Neuronal stem cell (in vitro differentiated cells): ENCODE data around the gene METTL16.

Experiments used
- DNase-seq: peaks from one replicate; pipeline ENCODE4 v3.0.0-alpha.2; 2013; ENCODE audit warnings: low spot score
- H2AFZ ChIP-seq: one replicate; pipeline ENCODE4 v1.6.1; 2013; ENCODE audit warnings: mild to moderate bottlenecking, low read length, inconsistent platforms
- H2AK5ac ChIP-seq: 2 replicates; pipeline ENCODE4 v1.6.1; 2013; ENCODE audit warnings: low read depth, mild to moderate bottlenecking, inconsistent platforms, low read length, moderate library complexity, mixed read lengths
- H2BK120ac ChIP-seq: 2 replicates; pipeline ENCODE4 v1.6.1; 2013; ENCODE audit warnings: low read depth, mild to moderate bottlenecking, inconsistent platforms, low read length, moderate library complexity, mixed read lengths
- H2BK12ac ChIP-seq: one replicate; pipeline ENCODE4 v1.6.1; 2013; ENCODE audit warnings: low read length, inconsistent platforms
- H2BK15ac ChIP-seq: 2 replicates; pipeline ENCODE4 v1.6.1; 2013; ENCODE audit warnings: mild to moderate bottlenecking, low read length, inconsistent platforms, mixed read lengths
- H2BK5ac ChIP-seq: one replicate; pipeline ENCODE4 v1.6.1; 2013; ENCODE audit warnings: inconsistent platforms, mild to moderate bottlenecking, low read length, moderate library complexity
- H3K14ac ChIP-seq: one replicate; pipeline ENCODE4 v1.6.1; 2013; ENCODE audit warnings: low read length, inconsistent platforms
- H3K18ac ChIP-seq: 2 replicates; pipeline ENCODE4 v1.6.1; 2013; ENCODE audit warnings: low read length, inconsistent platforms
- H3K23ac ChIP-seq: 2 replicates; pipeline ENCODE4 v1.6.1; 2013; ENCODE audit warnings: low read depth, mild to moderate bottlenecking, mixed read lengths, low read length, inconsistent platforms; ENCODE audit not compliant: poor library complexity
- H3K27ac ChIP-seq: replicated peaks from 3 replicates; pipeline ENCODE4 v1.5.1; 2013; ENCODE audit warnings: low read length, inconsistent platforms
- H3K27me3 ChIP-seq, 3 experiments: 2 replicates each; pipeline ENCODE4 v1.6.1; 2013; ENCODE audit warnings: low read length in 3 of 3, mild to moderate bottlenecking in 2 of 3, inconsistent platforms in 1 of 3, low read depth in 1 of 3, mixed read lengths in 1 of 3, moderate library complexity in 1 of 3; ENCODE audit not compliant: control insufficient read depth in 3 of 3, insufficient read depth in 3 of 3
- H3K36me3 ChIP-seq, 2 donors: replicated peaks in 1 of 2; 2 replicates each; pipeline ENCODE4 v1.6.1; 2013; ENCODE audit warnings: low read length in 2 of 2; ENCODE audit not compliant: control insufficient read depth in 2 of 2, insufficient read depth in 2 of 2
- H3K4ac ChIP-seq: 2 replicates; pipeline ENCODE4 v1.6.1; 2013; ENCODE audit warnings: inconsistent platforms, mild to moderate bottlenecking, low read length, moderate library complexity
- H3K4me1 ChIP-seq, 2 donors: 1 replicate in 1 of 2; 2 replicates in 1 of 2; pipeline ENCODE4 v1.6.1; 2013; ENCODE audit warnings: low read length in 2 of 2, low read depth in 1 of 2; ENCODE audit not compliant: control insufficient read depth in 2 of 2, insufficient read depth in 1 of 2
- H3K4me2 ChIP-seq: one replicate; pipeline ENCODE4 v1.6.1; 2013; ENCODE audit warnings: mild to moderate bottlenecking, low read length, inconsistent platforms; ENCODE audit not compliant: insufficient read depth, poor library complexity, severe bottlenecking
- H3K4me3 ChIP-seq, 2 donors: 2 replicates each; pipeline ENCODE4 v1.5.1; 2013; ENCODE audit warnings: low read length in 2 of 2, mild to moderate bottlenecking in 2 of 2, inconsistent platforms in 1 of 2, moderate library complexity in 1 of 2
- H3K79me1 ChIP-seq: one replicate; pipeline ENCODE4 v1.6.1; 2013; ENCODE audit warnings: low read depth, mild to moderate bottlenecking, inconsistent platforms, low read length, moderate library complexity
- H3K9ac ChIP-seq: one replicate; pipeline ENCODE4 v1.6.1; 2013; ENCODE audit warnings: mild to moderate bottlenecking, low read depth, low read length, inconsistent platforms; ENCODE audit not compliant: poor library complexity
- H3K9me3 ChIP-seq, 2 donors: replicated peaks in 1 of 2; 2 replicates each; pipeline versions ENCODE3 to v1.6.1; 2013; ENCODE audit warnings: low read length in 2 of 2, mild to moderate bottlenecking in 2 of 2, inconsistent platforms in 1 of 2, low read depth in 1 of 2, mixed read lengths in 1 of 2, moderate library complexity in 1 of 2; ENCODE audit not compliant: control insufficient read depth in 2 of 2, insufficient read depth in 1 of 2
- H4K8ac ChIP-seq: one replicate; pipeline ENCODE4 v1.6.1; 2013; ENCODE audit warnings: low read depth, mild to moderate bottlenecking, inconsistent platforms, low read length, moderate library complexity
- H4K91ac ChIP-seq: one replicate; pipeline ENCODE4 v1.6.1; 2013; ENCODE audit warnings: low read length, low read depth, mild to moderate bottlenecking, inconsistent platforms; ENCODE audit not compliant: poor library complexity
- WGBS, 2 donors: extraction: QIAGEN DNeasy Blood & Tissue Kit; methylation state at CpG; one replicate each; pipeline ENCODE4 v1.1.7; 2013; ENCODE audit warnings: missing lambda C conversion rate in 2 of 2, mixed read lengths in 1 of 2; ENCODE audit not compliant: insufficient read length in 2 of 2, insufficient replicate concordance in 1 of 2; ENCODE audit errors: extremely low coverage in 2 of 2; 5-methylcytosine and 5-hydroxymethylcytosine counted together

The METTL16 gene

DNA sequence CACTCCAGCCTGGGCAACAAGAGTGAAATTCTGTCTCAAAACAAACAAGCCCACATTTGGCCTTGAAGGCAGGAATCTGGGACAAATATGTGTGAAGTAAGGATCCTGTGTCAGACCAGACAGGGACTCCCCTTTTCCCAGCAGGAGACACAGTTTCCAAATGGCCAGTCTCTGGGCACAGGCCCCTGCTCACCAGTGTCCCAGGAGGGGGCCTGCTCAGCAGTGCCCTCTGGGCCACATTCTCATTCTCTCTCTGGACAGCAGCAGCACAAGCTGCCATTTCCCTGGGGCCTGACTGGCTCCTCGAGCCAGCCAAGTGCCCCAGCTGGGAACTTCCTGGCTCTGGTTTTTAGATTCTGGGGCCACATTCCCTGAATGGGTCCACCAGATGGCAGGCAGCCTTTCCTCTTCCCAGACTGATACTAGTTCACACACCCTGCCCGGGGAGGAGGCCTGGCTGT lies 99.1 kb downstream of the METTL16 start:
- no peak overlapping the region for H2BK120ac ChIP-seq
- no peak overlapping the region for H3K23ac ChIP-seq
- H4K91ac ChIP-seq = no peak overlapping the region
- no peak overlapping the region for H3K9ac ChIP-seq
- H2BK12ac ChIP-seq = no peak overlapping the region
- no peak overlapping the region for H2AK5ac ChIP-seq
- H3K27me3 ChIP-seq = no peaks in the 10 kb centered on the region
- no peak for DNase-seq
- peaks cover 4% of the 10 kb centered on the region for H3K79me1 ChIP-seq
- H3K36me3 ChIP-seq = peaks cover 10 to 40% of the 10 kb centered on the region in 2 donors
- H3K4me1 ChIP-seq = peaks cover 3 to 10% of the 10 kb centered on the region in 2 donors
- H3K27ac ChIP-seq = no peak overlapping the region
- no peaks in the 10 kb centered on the region for H3K9me3 ChIP-seq
- no peak overlapping the region for H2BK15ac ChIP-seq
- H3K18ac ChIP-seq = no peak overlapping the region
- no peak overlapping the region for H2BK5ac ChIP-seq
- no peak overlapping the region for H3K4me3 ChIP-seq
- H3K14ac ChIP-seq = no peak overlapping the region
- no peak overlapping the region for H2AFZ ChIP-seq
- H4K8ac ChIP-seq = no peak overlapping the region
- no peak overlapping the region for H3K4ac ChIP-seq
- H3K4me2 ChIP-seq = no peak overlapping the region
- no CpG with 5 or more reads among the region's 2 CpGs for WGBS, 2 donors

DNA sequence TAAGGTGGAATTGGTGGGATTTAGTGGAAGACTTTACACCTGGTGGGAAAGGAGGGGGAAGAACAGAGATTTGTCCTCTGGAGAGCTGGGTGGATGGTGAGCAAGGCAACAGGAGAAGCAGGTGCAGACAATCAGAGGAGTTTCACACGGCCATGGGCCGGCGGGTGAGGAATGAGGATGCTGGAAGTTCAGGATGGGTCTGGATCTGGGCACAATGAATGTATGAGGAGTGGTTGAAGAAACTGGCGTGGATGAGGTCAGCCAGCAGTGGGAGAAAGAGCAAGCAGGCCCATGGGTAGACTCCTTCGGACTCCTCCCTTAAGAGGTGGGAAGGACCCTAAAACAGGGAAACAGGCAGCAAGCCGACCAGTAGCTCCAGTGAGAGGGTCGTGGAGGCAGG lies 100.7 kb downstream of the METTL16 start:
- Histone ChIP-seq H3K14ac (no peak overlapping the region), H3K9ac (no peak overlapping the region), H3K4ac (no peak overlapping the region), H2BK15ac (peak overlapping the region; percentile 75), H3K79me1 (peaks cover 4% of the 10 kb centered on the region), H3K23ac (no peak overlapping the region), H3K9me3 (no peaks in the 10 kb centered on the region), H2BK5ac (no peak overlapping the region), H4K91ac (no peak overlapping the region), H3K36me3 (peaks cover 10 to 37% of the 10 kb centered on the region in 2 donors), H4K8ac (no peak overlapping the region), H3K4me3 (no peak overlapping the region), H2BK120ac (no peak overlapping the region), H3K18ac (no peak overlapping the region), H3K4me2 (no peak overlapping the region), H2AK5ac (no peak overlapping the region), H2AFZ (no peak overlapping the region), H3K27ac (no peak overlapping the region), H3K27me3 (no peaks in the 10 kb centered on the region), H2BK12ac (no peak overlapping the region), H3K4me1 (peaks cover 9 to 11% of the 10 kb centered on the region in 2 donors)
- no CpG with 5 or more reads among the region's 7 CpGs for WGBS, 2 donors
- no peak for DNase-seq

DNA sequence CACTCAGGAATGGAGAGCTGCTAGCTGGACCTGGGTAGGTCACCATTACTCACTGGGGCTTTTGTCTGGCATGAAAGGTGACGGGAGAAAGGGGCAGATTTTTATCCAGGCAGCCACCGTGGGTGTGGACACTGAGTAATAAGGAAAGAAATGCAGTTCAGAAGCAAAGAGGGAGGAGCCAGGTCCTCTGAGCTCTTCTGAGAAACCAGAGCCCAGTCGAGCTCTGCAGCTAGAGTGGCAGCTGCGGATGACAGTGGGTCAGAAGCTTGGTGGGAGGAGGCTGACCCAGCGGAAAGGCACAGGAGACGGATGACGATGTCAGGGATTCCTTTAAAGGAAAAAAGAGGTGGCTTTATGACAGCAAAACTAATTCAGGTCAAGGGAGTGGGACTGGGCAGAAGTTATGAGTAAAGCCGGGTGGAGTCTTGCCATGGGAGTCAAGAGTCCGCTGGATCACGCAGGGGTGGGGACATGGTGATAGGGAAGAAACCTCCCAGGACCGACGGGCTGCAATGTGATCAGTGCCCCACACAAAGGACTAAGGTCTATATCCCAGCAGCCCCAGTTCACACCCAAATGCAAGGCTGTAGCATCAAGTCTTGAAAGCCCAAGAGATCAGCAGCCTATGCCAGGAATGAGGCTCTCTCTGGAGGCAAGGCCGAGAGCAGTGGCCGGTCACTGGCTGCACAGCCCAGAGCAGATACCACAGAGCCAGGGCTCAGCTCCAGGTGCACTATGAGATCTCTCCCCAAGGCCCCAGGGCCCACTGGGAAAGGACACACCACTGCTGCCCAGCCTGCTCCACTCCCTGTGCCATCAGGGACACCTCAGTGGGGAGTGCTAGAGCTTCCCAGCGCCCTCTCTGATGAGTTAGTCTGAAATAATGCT lies 104.5 kb downstream of the METTL16 start:
- no peak overlapping the region for H2BK12ac ChIP-seq
- no peak overlapping the region for H3K4me3 ChIP-seq
- H3K4me2 ChIP-seq = no peak overlapping the region
- H4K8ac ChIP-seq = no peak overlapping the region
- H2AK5ac ChIP-seq = no peak overlapping the region
- H4K91ac ChIP-seq = no peak overlapping the region
- H3K27ac ChIP-seq = peak overlapping the region; percentile 9
- DNase-seq = no peak
- H3K9ac ChIP-seq = no peak overlapping the region
- no peak overlapping the region for H2BK120ac ChIP-seq
- peaks cover 15 to 17% of the 10 kb centered on the region in 2 donors for H3K4me1 ChIP-seq
- H3K27me3 ChIP-seq = no peaks in the 10 kb centered on the region
- H2AFZ ChIP-seq = no peak overlapping the region
- H3K9me3 ChIP-seq = no peaks in the 10 kb centered on the region
- no peak overlapping the region for H3K4ac ChIP-seq
- peaks cover 0 to 17% of the 10 kb centered on the region in 2 donors for H3K36me3 ChIP-seq
- H2BK5ac ChIP-seq = peak overlapping the region; percentile 69
- no CpG with 5 or more reads among the region's 15 CpGs for WGBS, 2 donors
- H3K18ac ChIP-seq = peak overlapping the region; percentile 56
- no peak overlapping the region for H3K23ac ChIP-seq
- H3K79me1 ChIP-seq = no peaks in the 10 kb centered on the region
- H3K14ac ChIP-seq = no peak overlapping the region
- H2BK15ac ChIP-seq = no peak overlapping the region

DNA sequence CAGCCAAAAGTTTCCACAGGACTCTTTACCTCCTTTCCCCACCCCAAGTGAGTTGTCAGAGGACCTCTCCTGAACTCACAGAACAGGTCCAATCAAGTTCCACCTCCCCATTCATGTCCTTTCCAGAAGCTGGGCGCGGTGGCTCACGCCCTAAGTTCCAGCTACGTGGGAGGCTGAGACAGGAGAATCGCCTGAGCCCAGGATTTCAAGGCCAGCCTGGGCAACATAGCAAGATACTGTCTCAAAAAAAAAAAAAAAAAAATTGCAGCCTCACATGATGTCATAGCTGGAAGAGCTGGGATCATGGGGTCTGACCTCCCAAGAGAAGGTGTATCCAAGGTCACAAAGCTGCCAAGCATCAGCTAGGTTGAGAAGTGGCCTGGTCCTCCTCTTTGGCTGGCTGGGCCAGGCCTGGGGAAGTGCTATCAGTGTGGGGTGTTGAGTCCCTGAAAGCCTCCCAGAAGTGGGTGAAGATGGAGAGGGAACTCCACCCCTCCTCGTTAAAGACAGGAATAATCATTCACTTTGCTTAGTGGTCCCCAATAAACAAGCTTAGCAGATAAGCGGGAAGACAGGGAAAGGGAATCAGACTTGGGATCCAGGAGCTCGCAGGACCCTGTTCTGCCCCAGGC lies 105.3 kb downstream of the METTL16 start:
- no peak overlapping the region for H4K8ac ChIP-seq
- no peak overlapping the region for H3K18ac ChIP-seq
- H3K79me1 ChIP-seq = no peaks in the 10 kb centered on the region
- H3K4me1 ChIP-seq = peaks cover 15 to 18% of the 10 kb centered on the region in 2 donors
- DNase-seq = no peak
- no peak overlapping the region for H3K4ac ChIP-seq
- no peak overlapping the region for H3K4me2 ChIP-seq
- no CpG with 5 or more reads among the region's 8 CpGs for WGBS, 2 donors
- no peak overlapping the region for H3K23ac ChIP-seq
- peak overlapping the region; percentile 9 for H3K27ac ChIP-seq
- no peak overlapping the region for H2BK120ac ChIP-seq
- H2BK15ac ChIP-seq = no peak overlapping the region
- H3K36me3 ChIP-seq = peaks cover 0 to 17% of the 10 kb centered on the region in 2 donors
- no peak overlapping the region for H3K4me3 ChIP-seq
- H2BK5ac ChIP-seq = peak overlapping the region; percentile 35
- H2BK12ac ChIP-seq = no peak overlapping the region
- no peak overlapping the region for H2AFZ ChIP-seq
- H2AK5ac ChIP-seq = no peak overlapping the region
- H3K27me3 ChIP-seq = no peaks in the 10 kb centered on the region
- no peak overlapping the region for H3K14ac ChIP-seq
- H4K91ac ChIP-seq = no peak overlapping the region
- no peak overlapping the region for H3K9ac ChIP-seq
- no peaks in the 10 kb centered on the region for H3K9me3 ChIP-seq
